ENCODE measurements around the gene TAS2R16.
"Not testable (repeated sequence)": the region's sequence is repeated elsewhere in the genome, so short reads cannot be mapped to it uniquely, and the experiment has no call there.

TAS2R16 gene

GRCh38 chr7:122970740-122971725, 24.5 kb downstream of the TAS2R16 start:
- no peak for DNase-seq

DNA sequence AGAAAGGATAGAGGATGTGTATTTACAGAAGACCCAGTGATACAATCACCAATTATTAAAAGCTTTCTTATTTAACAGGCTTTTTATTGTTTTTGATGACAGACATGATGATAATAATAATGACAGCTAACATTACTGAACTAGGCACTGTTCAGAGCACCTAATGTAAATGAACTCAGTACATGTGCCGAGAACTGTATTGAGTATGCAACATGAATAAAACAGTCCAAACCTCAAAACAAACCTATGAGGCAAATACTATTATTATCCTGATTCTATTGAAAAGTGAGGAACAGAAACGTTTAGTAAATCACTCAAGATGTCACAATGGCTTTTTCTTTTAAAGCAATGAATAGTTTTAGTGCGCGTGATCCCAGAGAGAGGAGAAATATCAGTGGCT, 27.1 kb downstream of the TAS2R16 start:
- DNase-seq: no peak

GRCh38 chr7:122965306-122965705, 30.2 kb downstream of the TAS2R16 start:
- DNase-seq: peak; percentile 59

DNA sequence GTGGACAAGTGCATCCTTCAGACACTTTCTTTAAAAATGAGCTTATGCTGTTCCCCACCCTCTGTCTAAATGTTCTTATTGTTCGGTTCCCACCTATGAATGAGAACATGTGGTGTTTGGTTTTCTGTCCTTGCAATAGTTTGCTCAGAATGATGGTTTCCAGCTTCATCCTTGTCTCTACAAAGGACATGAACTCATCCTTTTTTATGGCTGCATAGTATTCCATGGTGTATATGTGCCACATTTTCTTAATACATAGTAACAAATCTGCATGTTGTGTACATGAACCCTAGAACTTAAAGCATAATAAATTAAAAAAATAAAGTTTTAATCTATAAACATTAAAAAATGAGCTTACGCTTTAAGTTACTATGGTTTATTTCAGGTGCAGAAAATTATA, 41.8 kb downstream of the TAS2R16 start:
- DNase-seq: not testable (repeated sequence)

DNA sequence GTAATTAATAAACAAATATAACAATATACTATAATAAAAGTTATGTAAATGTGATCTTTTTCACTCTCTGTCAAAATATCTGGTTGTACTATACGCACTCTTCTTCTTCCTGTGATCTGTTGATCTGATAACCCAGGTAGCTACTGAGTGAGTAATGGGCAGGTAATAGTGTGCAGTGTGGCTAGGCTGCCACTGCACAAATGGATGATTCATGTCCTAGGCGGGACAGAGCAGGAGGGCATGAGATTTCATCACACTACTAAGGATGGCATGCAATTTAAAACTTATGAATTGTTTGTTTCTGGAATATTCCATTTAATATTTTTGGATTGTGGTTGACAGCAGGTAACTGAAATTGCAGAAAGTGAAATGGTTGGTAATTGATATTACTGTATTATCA, 44.5 kb downstream of the TAS2R16 start:
- DNase-seq: no peak

- no peak for DNase-seq
Observed at GRCh38 chr7:122949186-122949585, 46.3 kb downstream of the TAS2R16 start.
